Neural cell (in vitro differentiated cells): Measurements from ENCODE around the gene TGFBR3L. TPM values are rescaled to one million over a fixed set of nuclear protein-coding genes. Genes with fewer than 3 reads are reported as not detected.

Source experiments
- H2AFZ ChIP-seq: fragments of 200-600, 300-800 bp; sonication (generic), shearing (Covaris generic); 2 replicates; pipeline ENCODE4 v1.6.0; 2014; ENCODE audit warnings: low read depth, mild to moderate bottlenecking, antibody characterized with exemption, low read length, moderate library complexity
- H3F3A ChIP-seq: fragments of 200-600 bp; shearing (Covaris generic); 2 replicates; pipeline ENCODE4 v1.6.1; 2016; ENCODE audit warnings: mild to moderate bottlenecking, moderate library complexity, mixed read lengths, antibody characterized with exemption, low read length; ENCODE audit not compliant: insufficient read depth, poor library complexity, severe bottlenecking
- H3K27ac ChIP-seq: fragments of 200-600, 300-800 bp; sonication (generic), shearing (Covaris generic); 2 replicates; pipeline ENCODE4 v1.5.1; 2014; ENCODE audit warnings: mild to moderate bottlenecking, low read length, moderate library complexity
- H3K27me3 ChIP-seq: fragments of 300-800, 200-600 bp; sonication (generic), shearing (Covaris generic); 2 replicates; pipeline ENCODE4 v1.6.0; 2014; ENCODE audit warnings: mild to moderate bottlenecking, low read depth, low read length, moderate library complexity; ENCODE audit not compliant: insufficient read depth
- H3K36me3 ChIP-seq: fragments of 300-800, 200-600 bp; sonication (generic), shearing (Covaris generic); 2 replicates; pipeline ENCODE4 v1.5.1; 2014; ENCODE audit warnings: mild to moderate bottlenecking, antibody characterized with exemption, low read length, moderate library complexity; ENCODE audit not compliant: insufficient read depth
- H3K4me2 ChIP-seq: fragments of 300-800, 200-600 bp; sonication (generic), shearing (Covaris generic); 2 replicates; pipeline ENCODE4 v1.6.0; 2014; ENCODE audit warnings: mild to moderate bottlenecking, low read length
- H3K4me3 ChIP-seq: fragments of 300-800, 200-600 bp; sonication (generic), shearing (Covaris generic); 2 replicates; pipeline ENCODE4 v1.5.1; 2014; ENCODE audit warnings: mild to moderate bottlenecking, low read length, moderate library complexity
- H3K79me2 ChIP-seq: fragments of 200-600 bp; shearing (Covaris generic); replicated peaks from 2 replicates; pipeline ENCODE4 v1.6.0; 2014; ENCODE audit warnings: mild to moderate bottlenecking, low read length, moderate library complexity; ENCODE audit not compliant: insufficient read depth
- H3K9ac ChIP-seq: fragments of 300-800, 200-600 bp; sonication (generic), shearing (Covaris generic); 2 replicates; pipeline ENCODE4 v1.6.1; 2016; ENCODE audit warnings: mild to moderate bottlenecking, low read length, mixed read lengths
- H3K9me2 ChIP-seq: fragments of 200-600 bp; shearing (Covaris generic); 2 replicates; pipeline ENCODE4 v1.6.1; 2016; ENCODE audit warnings: mild to moderate bottlenecking, low read length, mixed read lengths; ENCODE audit not compliant: insufficient read depth
- H3K9me3 ChIP-seq: fragments of 200-600, 300-800 bp; sonication (generic), shearing (Covaris generic); 2 replicates; pipeline ENCODE4 v1.6.1; 2016; ENCODE audit warnings: mild to moderate bottlenecking, mixed run types, low read length, moderate library complexity, mixed read lengths
- H4K20me1 ChIP-seq: fragments of 200-600 bp; shearing (Covaris generic); 2 replicates; pipeline ENCODE4 v1.6.1; 2016; ENCODE audit warnings: mild to moderate bottlenecking, mixed run types; ENCODE audit not compliant: insufficient read depth
- CTCF ChIP-seq: fragments of 450-650 bp; IDR thresholded peaks from 2 replicates; pipeline ENCODE4 v1.5.1; 2014; ENCODE audit warnings: antibody characterized with exemption, mild to moderate bottlenecking, moderate library complexity; ENCODE audit not compliant: poor library complexity, severe bottlenecking
- EP300 ChIP-seq: fragments of 450-650 bp; conservative IDR thresholded peaks from 2 replicates; pipeline ENCODE4 v1.6.1; 2014; ENCODE audit warnings: antibody characterized with exemption, mild to moderate bottlenecking, moderate library complexity; ENCODE audit not compliant: poor library complexity, severe bottlenecking
- EZH2 ChIP-seq: fragments of 200-600, 300-800 bp; shearing (Covaris generic), sonication (generic); IDR thresholded peaks from 2 replicates; pipeline ENCODE4 v1.6.1; 2014; ENCODE audit warnings: antibody characterized with exemption, low read length, borderline replicate concordance, mild to moderate bottlenecking; ENCODE audit not compliant: insufficient read depth, poor library complexity, severe bottlenecking
- MXI1 ChIP-seq: fragments of 450-650 bp; conservative IDR thresholded peaks from 2 replicates; pipeline ENCODE4 v1.6.1; 2014; ENCODE audit warnings: antibody characterized with exemption, mild to moderate bottlenecking; ENCODE audit not compliant: poor library complexity, severe bottlenecking
- POLR2AphosphoS5 ChIP-seq: IDR thresholded peaks from 2 replicates; pipeline ENCODE4 v1.6.1; 2012
- RAD21 ChIP-seq: fragments of 450-650 bp; conservative IDR thresholded peaks from 2 replicates; pipeline ENCODE4 v1.6.1; 2014; ENCODE audit warnings: antibody characterized with exemption, mild to moderate bottlenecking, moderate library complexity
- REST ChIP-seq: IDR thresholded peaks from 2 replicates; pipeline ENCODE4 v1.6.1; 2012; ENCODE audit warnings: borderline replicate concordance
- SMC3 ChIP-seq: fragments of 450-650 bp; conservative IDR thresholded peaks from 2 replicates; pipeline ENCODE4 v1.6.1; 2014; ENCODE audit warnings: antibody characterized with exemption, mild to moderate bottlenecking, moderate library complexity; ENCODE audit not compliant: poor library complexity
- TAF1 ChIP-seq: IDR thresholded peaks from 2 replicates; pipeline ENCODE4 v1.6.1; 2012; ENCODE audit warnings: low read depth
- polyA plus RNA-seq: library from polyadenylated mRNA; depleted of rRNA; stranded (reverse); fragments of >200 nt; gene quantifications from 2 replicates; pipeline ENCODE4 v1.2.3, GENCODE V29; 2014

Gene TGFBR3L
- polyA plus RNA-seq, 1 donor from 2014 or later: not detected

- Histone ChIP-seq H3K79me2 (peaks cover 14% of the 10 kb centered on the region), H3F3A (no peaks in the 10 kb centered on the region), H2AFZ (no peak overlapping the region), H3K36me3 (no peaks in the 10 kb centered on the region), H3K4me3 (no peak overlapping the region), H3K9me2 (no peaks in the 10 kb centered on the region), H3K27me3 (no peaks in the 10 kb centered on the region), H3K27ac (no peak overlapping the region), H3K9ac (no peak overlapping the region), H3K9me3 (no peaks in the 10 kb centered on the region), H3K4me2 (no peak overlapping the region), H4K20me1 (peaks cover 10% of the 10 kb centered on the region)
- no peak for TF ChIP-seq POLR2AphosphoS5
- TF ChIP-seq EZH2: no peak
- no peak for TF ChIP-seq MXI1
- TF ChIP-seq SMC3: no peak
- no peak for TF ChIP-seq RAD21
- no peak for TF ChIP-seq TAF1
- TF ChIP-seq CTCF: no peak
- no peak for TF ChIP-seq REST
- TF ChIP-seq EP300: no peak
These were observed 13.1 kb downstream of the TGFBR3L start for GRCh38 chr19:7927605-7928333.

- H3K4me2 ChIP-seq: no peak overlapping the region
- H3K27me3 ChIP-seq: no peaks in the 10 kb centered on the region
- no peak overlapping the region for H3K4me3 ChIP-seq
- TF ChIP-seq TAF1 (no peak), POLR2AphosphoS5 (no peak), CTCF (no peak)
- no peaks in the 10 kb centered on the region for H3F3A ChIP-seq
- no peaks in the 10 kb centered on the region for H3K9me3 ChIP-seq
- no peak overlapping the region for H2AFZ ChIP-seq
- no peak overlapping the region for H3K27ac ChIP-seq
- H3K79me2 ChIP-seq: peaks cover 14% of the 10 kb centered on the region
- no peaks in the 10 kb centered on the region for H3K9me2 ChIP-seq
- no peak overlapping the region for H3K9ac ChIP-seq
- H3K36me3 ChIP-seq: no peaks in the 10 kb centered on the region
- peaks cover 8% of the 10 kb centered on the region for H4K20me1 ChIP-seq
These were observed 13.7 kb downstream of the TGFBR3L start for GRCh38 chr19:7928334-7928706.
